Measurements from ENCODE around the gene OR4B1. TPM values are rescaled to one million over a fixed set of nuclear protein-coding genes. Genes with fewer than 3 reads are reported as not detected.

OR4B1 gene
- polyA plus RNA-seq, 3 donors, result not detected

- H3K27me3 Mint-ChIP-seq (ENCODE audit: low read depth in 3 of 3), result peaks cover under 1 to 6% (median 5%) of the 10 kb centered on the region in 3 donors
- peak overlapping the region in 2 of 7 donors; percentile 13 to 57 for H3K27ac Mint-ChIP-seq
- H3K27ac ChIP-seq (ENCODE audit: low read depth in 1 of 2, low read length in 2 of 2), result no peak overlapping the region
- no peak overlapping the region for H3K4me3 Mint-ChIP-seq
- peaks cover 11 to 13% of the 10 kb centered on the region in 2 donors for H3K36me3 ChIP-seq (replicated peaks in 1 of 2; ENCODE audit: control insufficient read depth in 1 of 2, insufficient read depth in 2 of 2, low read length in 2 of 2)
- WGBS (ENCODE audit: insufficient coverage), result 51% methylated on average over 9 of the region's 14 CpGs
- H3K36me3 Mint-ChIP-seq, result peaks cover 16 to 30% of the 10 kb centered on the region in 2 donors
- H2AFZ ChIP-seq (ENCODE audit: insufficient read depth, low read depth, low read length, poor library complexity, severe bottlenecking), result no peak overlapping the region
- peak; percentile 85 for TF ChIP-seq CTCF (IDR thresholded peaks at IDR 0.05)
- H3K9me3 Mint-ChIP-seq, result no peaks in the 10 kb centered on the region
- peaks cover 22 to 25% of the 10 kb centered on the region in 2 donors for H3K4me1 ChIP-seq (ENCODE audit: control insufficient read depth in 1 of 2, insufficient read depth in 2 of 2, low read length in 2 of 2)
- DNase-seq, result peak; percentile 12 to 41 (median 38)
- H3K4me1 Mint-ChIP-seq, result peaks cover 31% of the 10 kb centered on the region
- H3K9me3 ChIP-seq (replicated peaks in 1 of 2; ENCODE audit: control insufficient read depth in 1 of 2, insufficient read depth in 1 of 2, low read length in 2 of 2), result no peaks in the 10 kb centered on the region
- intact Hi-C loops (cut with micrococcal nuclease), result no loop called here
- H3K79me2 ChIP-seq (ENCODE audit: insufficient read depth, low read length), result no peaks in the 10 kb centered on the region
- H3K4me3 ChIP-seq (replicated peaks in 1 of 3; ENCODE audit: low read depth in 2 of 3, low read length in 3 of 3), result no peak overlapping the region
- H3K27me3 ChIP-seq (ENCODE audit: control insufficient read depth in 2 of 2, insufficient read depth in 2 of 2, low read length in 2 of 2), result no peaks in the 10 kb centered on the region
- no peak overlapping the region for H3K4me2 ChIP-seq (replicated peaks; ENCODE audit: extremely low read depth, low read length, poor library complexity, severe bottlenecking)
- H4K20me1 ChIP-seq (ENCODE audit: insufficient read depth, low read length), result peaks cover 32% of the 10 kb centered on the region
- H3K9ac ChIP-seq (ENCODE audit: insufficient read depth, low read length, poor library complexity, severe bottlenecking), result no peak overlapping the region
These were observed 43.6 kb upstream of the OR4B1 start for GRCh38 chr11:48172818-48173609.

GRCh38 chr11:48177661-48178060 lies 38.9 kb upstream of the OR4B1 start:
- H3K27me3 Mint-ChIP-seq (ENCODE audit: low read depth in 3 of 3), result peaks cover 5 to 11% (median 7%) of the 10 kb centered on the region in 3 donors
- H3K36me3 ChIP-seq (replicated peaks in 1 of 2; ENCODE audit: control insufficient read depth in 1 of 2, insufficient read depth in 2 of 2, low read length in 2 of 2), result no peaks in the 10 kb centered on the region
- H3K4me2 ChIP-seq (replicated peaks; ENCODE audit: extremely low read depth, low read length, poor library complexity, severe bottlenecking), result no peak overlapping the region
- H3K27ac Mint-ChIP-seq, result no peak overlapping the region
- H3K4me1 Mint-ChIP-seq, result peaks cover 3% of the 10 kb centered on the region
- intact Hi-C loops (cut with micrococcal nuclease), result no loop called here
- no peak overlapping the region for H3K4me3 ChIP-seq (replicated peaks in 1 of 3; ENCODE audit: low read depth in 2 of 3, low read length in 3 of 3)
- H2AFZ ChIP-seq (ENCODE audit: insufficient read depth, low read depth, low read length, poor library complexity, severe bottlenecking), result no peak overlapping the region
- no peaks in the 10 kb centered on the region for H3K79me2 ChIP-seq (ENCODE audit: insufficient read depth, low read length)
- 100% methylated on average over 1 of the region's 4 CpGs for WGBS (ENCODE audit: insufficient coverage)
- no peaks in the 10 kb centered on the region for H3K27me3 ChIP-seq (ENCODE audit: control insufficient read depth in 2 of 2, insufficient read depth in 2 of 2, low read length in 2 of 2)
- no peak for TF ChIP-seq CTCF (IDR thresholded peaks at IDR 0.05)
- H3K9me3 ChIP-seq (replicated peaks in 1 of 2; ENCODE audit: control insufficient read depth in 1 of 2, insufficient read depth in 1 of 2, low read length in 2 of 2), result no peaks in the 10 kb centered on the region
- DNase-seq, result no peak
- peaks cover 8% of the 10 kb centered on the region for H4K20me1 ChIP-seq (ENCODE audit: insufficient read depth, low read length)
- H3K4me1 ChIP-seq (ENCODE audit: control insufficient read depth in 1 of 2, insufficient read depth in 2 of 2, low read length in 2 of 2), result no peaks in the 10 kb centered on the region
- H3K36me3 Mint-ChIP-seq, result peaks cover 0 to 6% of the 10 kb centered on the region in 2 donors
- no peak overlapping the region for H3K4me3 Mint-ChIP-seq
- H3K9me3 Mint-ChIP-seq, result peaks cover 0 to 1% (median 0%) of the 10 kb centered on the region in 7 donors
- H3K9ac ChIP-seq (ENCODE audit: insufficient read depth, low read length, poor library complexity, severe bottlenecking), result no peak overlapping the region
- H3K27ac ChIP-seq (ENCODE audit: low read depth in 1 of 2, low read length in 2 of 2), result no peak overlapping the region

Data from CD14-positive monocyte (primary cell).